T-cell (primary cell): ENCODE data around the gene PRSS53. TPM values are rescaled to one million over a fixed set of nuclear protein-coding genes. Genes with fewer than 3 reads are reported as not detected.
A peak's percentile ranks its signal among the peaks of the same experiment; 100 is the strongest.

Experiments
- ATAC-seq, 4 experiments: fragments of 200-7000 bp in 3 of 4; fragments of 150-1000 bp in 1 of 4; cut with Tn5 transposase; replicated peaks in 1 of 4; 1 replicate in 3 of 4; 2 replicates in 1 of 4; pipeline ENCODE4 v1.10.0; 2021; ENCODE audit warnings: moderate library complexity in 3 of 4, mild to moderate bottlenecking in 2 of 4, moderate number of reproducible peaks in 1 of 4
- CTCF ChIA-PET, 2 donors: fragments of 300-600 bp; sonication (Branson Sonifier 250); formaldehyde crosslinking; loops; one replicate each; lab custom pipeline; 2022; ENCODE audit warnings: antibody characterized with exemption in 2 of 2; lab: Charles Lee
- POLR2A ChIA-PET, 2 donors: fragments of 300-600 bp; sonication (Branson Sonifier 250); formaldehyde crosslinking; loops; one replicate each; lab custom pipeline; 2022; ENCODE audit warnings: antibody characterized with exemption in 2 of 2; lab: Charles Lee
- DNase-seq, 35 experiments: peaks; one replicate each; pipeline versions ENCODE4 v3.0.0 to v3.0.0-alpha.2; 2013 to 2023
- H3K27ac ChIP-seq: one replicate; pipeline ENCODE4 v1.5.1; 2013; ENCODE audit warnings: low read length
- H3K27me3 ChIP-seq, 2 experiments: replicated peaks in 1 of 2; 1 replicate in 1 of 2; 2 replicates in 1 of 2; pipeline versions ENCODE4 v1.6.1 to v1.7.0; 2013; ENCODE audit warnings: low read length in 1 of 2, mixed read lengths in 1 of 2; ENCODE audit not compliant: control insufficient read depth in 2 of 2, insufficient read depth in 2 of 2; ENCODE audit errors: extremely low read depth in 1 of 2
- H3K36me3 ChIP-seq, 2 donors: 1 replicate in 1 of 2; 2 replicates in 1 of 2; pipeline versions ENCODE4 v1.6.1 to v1.7.0; 2013; ENCODE audit warnings: low read length in 1 of 2; ENCODE audit not compliant: control insufficient read depth in 2 of 2, insufficient read depth in 1 of 2; ENCODE audit errors: extremely low read depth in 1 of 2
- H3K4me1 ChIP-seq, 2 experiments: 1 replicate in 1 of 2; 2 replicates in 1 of 2; pipeline versions ENCODE4 v1.6.1 to v1.7.0; 2013; ENCODE audit warnings: low read length in 2 of 2, mixed read lengths in 1 of 2; ENCODE audit not compliant: insufficient read depth in 2 of 2, control insufficient read depth in 1 of 2; ENCODE audit errors: extremely low read depth in 1 of 2
- H3K4me3 ChIP-seq, 2 donors: 1 replicate in 1 of 2; 2 replicates in 1 of 2; pipeline versions ENCODE4 v1.5.1 to v1.7.0; 2013; ENCODE audit warnings: mild to moderate bottlenecking in 2 of 2, low read length in 1 of 2, moderate library complexity in 1 of 2; ENCODE audit not compliant: control insufficient read depth in 1 of 2; ENCODE audit errors: extremely low read depth in 1 of 2
- H3K9me3 ChIP-seq: 2 replicates; pipeline ENCODE4 v1.7.0; 2013
- H3K27ac Mint-ChIP-seq, 2 donors: one replicate each; pipeline ENCODE4 v1.8.0; 2020 to 2021; ENCODE audit warnings: mild to moderate bottlenecking in 2 of 2, mixed read lengths in 2 of 2
- H3K27me3 Mint-ChIP-seq, 2 donors: one replicate each; pipeline ENCODE4 v1.8.0; 2021 to 2022; ENCODE audit warnings: mixed read lengths in 2 of 2
- H3K36me3 Mint-ChIP-seq: one replicate; pipeline ENCODE4 v1.8.0; 2021; ENCODE audit warnings: mixed read lengths
- H3K4me1 Mint-ChIP-seq, 3 donors: one replicate each; pipeline ENCODE4 v1.8.0; 2020 to 2022; ENCODE audit warnings: mixed read lengths in 3 of 3, mild to moderate bottlenecking in 1 of 3
- H3K4me3 Mint-ChIP-seq, 3 donors: one replicate each; pipeline ENCODE4 v1.8.0; 2020 to 2022; ENCODE audit warnings: mild to moderate bottlenecking in 3 of 3, mixed read lengths in 3 of 3, moderate library complexity in 3 of 3
- H3K9me3 Mint-ChIP-seq, 3 donors: one replicate each; pipeline ENCODE4 v1.8.0; 2020 to 2022; ENCODE audit warnings: mixed read lengths in 3 of 3
- WGBS: methylation state at CpG from one replicate; pipeline ENCODE4 v1.1.5; 2013; ENCODE audit warnings: missing lambda C conversion rate; ENCODE audit not compliant: insufficient coverage; 5-methylcytosine and 5-hydroxymethylcytosine counted together
- total RNA-seq, 35 experiments: library from RNA in 6 of 35; stranded (reverse) in 6 of 35; fragments of 120-200 nt in 1 of 35; gene quantifications; one replicate each; pipeline versions ENCODE4 v1.2.1 to v1.2.4 and lab custom pipeline; 2013 to 2026

The PRSS53 gene
- total RNA-seq, 5 donors from 2014 or later (not counting 1 experiment from before 2014, with no cell fraction given), result 4.5 to 15.3 (median 13.1) TPM

- Histone ChIP-seq H3K4me1 (peaks cover 0 to 39% of the 10 kb centered on the region in 2 experiments), H3K27ac (no peak overlapping the region), H3K36me3 (peaks cover 30 to 75% of the 10 kb centered on the region in 2 donors), H3K9me3 (no peaks in the 10 kb centered on the region), H3K27me3 (no peaks in the 10 kb centered on the region), H3K4me3 (no peak overlapping the region)
- Mint-ChIP-seq H3K9me3 (no peaks in the 10 kb centered on the region), H3K27ac (peak overlapping the region; percentile 21 to 31), H3K27me3 (no peaks in the 10 kb centered on the region), H3K4me1 (peaks cover 20 to 33% (median 30%) of the 10 kb centered on the region in 3 donors), H3K36me3 (peaks cover 32% of the 10 kb centered on the region), H3K4me3 (no peak overlapping the region)
- no peak for ATAC-seq
- WGBS, result 93% methylated on average over 19 of the region's 26 CpGs
- ChIA-PET POLR2A (no interaction called here), CTCF (no interaction called here)
- no peak for DNase-seq
These were observed 7.1 kb downstream of the PRSS53 start for GRCh38 chr16:31081428-31082351.

GRCh38 chr16:31080756-31081419 is 7.9 kb downstream of the PRSS53 start:
- Mint-ChIP-seq H3K9me3 (no peaks in the 10 kb centered on the region), H3K27me3 (no peaks in the 10 kb centered on the region), H3K36me3 (peaks cover 30% of the 10 kb centered on the region), H3K4me3 (no peak overlapping the region), H3K4me1 (peaks cover 26 to 35% (median 33%) of the 10 kb centered on the region in 3 donors), H3K27ac (no peak overlapping the region)
- no peak for ATAC-seq
- Histone ChIP-seq H3K4me1 (peaks cover 0 to 39% of the 10 kb centered on the region in 2 experiments), H3K9me3 (no peaks in the 10 kb centered on the region), H3K4me3 (no peak overlapping the region), H3K27me3 (no peaks in the 10 kb centered on the region), H3K27ac (no peak overlapping the region), H3K36me3 (peaks cover 37 to 81% of the 10 kb centered on the region in 2 donors)
- WGBS, result 96% methylated on average over 11 of the region's 13 CpGs
- CTCF ChIA-PET, result no interaction called here
- DNase-seq, result no peak
- POLR2A ChIA-PET, result no interaction called here

- Mint-ChIP-seq H3K36me3 (peaks cover 30% of the 10 kb centered on the region), H3K4me1 (peaks cover 31 to 43% (median 32%) of the 10 kb centered on the region in 3 donors), H3K27ac (no peak overlapping the region), H3K4me3 (no peak overlapping the region), H3K27me3 (no peaks in the 10 kb centered on the region), H3K9me3 (no peaks in the 10 kb centered on the region)
- DNase-seq, result no peak
- Histone ChIP-seq H3K36me3 (peaks cover 37 to 77% of the 10 kb centered on the region in 2 donors), H3K27me3 (no peaks in the 10 kb centered on the region), H3K4me1 (peaks cover 0 to 44% of the 10 kb centered on the region in 2 experiments), H3K4me3 (no peak overlapping the region), H3K9me3 (no peaks in the 10 kb centered on the region), H3K27ac (no peak overlapping the region)
- ChIA-PET POLR2A (no interaction called here), CTCF (no interaction called here)
- ATAC-seq, result no peak
- WGBS, result 97% methylated on average over 40 of the region's 40 CpGs
These were observed 8.6 kb downstream of the PRSS53 start for GRCh38 chr16:31080035-31080629.

GRCh38 chr16:31079342-31079944 is 9.3 kb downstream of the PRSS53 start:
- H3K27ac Mint-ChIP-seq, result no peak overlapping the region
- CTCF ChIA-PET, result no interaction called here
- WGBS, result 86% methylated on average over 13 of the region's 13 CpGs

GRCh38 chr16:31078597-31079341 is 10.0 kb downstream of the PRSS53 start:
- CTCF ChIA-PET, result no interaction called here
- no peak for ATAC-seq

More at GRCh38 chr16:31079342-31079944, 9.3 kb downstream of the PRSS53 start:
- ATAC-seq (no peak), DNase-seq (no peak)
- H3K36me3 Mint-ChIP-seq, result peaks cover 30% of the 10 kb centered on the region
- H3K4me1 Mint-ChIP-seq, result peaks cover 38 to 50% (median 39%) of the 10 kb centered on the region in 3 donors
- H3K4me3 Mint-ChIP-seq, result no peak overlapping the region
- POLR2A ChIA-PET, result no interaction called here
- Histone ChIP-seq H3K27ac (no peak overlapping the region), H3K4me1 (peaks cover 4 to 49% of the 10 kb centered on the region in 2 experiments), H3K27me3 (no peaks in the 10 kb centered on the region), H3K36me3 (peaks cover 33 to 72% of the 10 kb centered on the region in 2 donors), H3K9me3 (no peaks in the 10 kb centered on the region), H3K4me3 (no peak overlapping the region)
- no peaks in the 10 kb centered on the region for H3K9me3 Mint-ChIP-seq
- no peaks in the 10 kb centered on the region for H3K27me3 Mint-ChIP-seq

More at GRCh38 chr16:31078597-31079341, 10.0 kb downstream of the PRSS53 start:
- 96% methylated on average over 12 of the region's 15 CpGs for WGBS
- no peaks in the 10 kb centered on the region for H3K27me3 Mint-ChIP-seq
- peaks cover 39 to 50% (median 40%) of the 10 kb centered on the region in 3 donors for H3K4me1 Mint-ChIP-seq
- no peaks in the 10 kb centered on the region for H3K9me3 Mint-ChIP-seq
- Histone ChIP-seq H3K9me3 (no peaks in the 10 kb centered on the region), H3K27me3 (no peaks in the 10 kb centered on the region), H3K4me1 (peaks cover 4 to 49% of the 10 kb centered on the region in 2 experiments), H3K36me3 (peaks cover 30 to 66% of the 10 kb centered on the region in 2 donors), H3K4me3 (no peak overlapping the region), H3K27ac (no peak overlapping the region)
- DNase-seq, result no peak
- H3K4me3 Mint-ChIP-seq, result no peak overlapping the region
- POLR2A ChIA-PET, result no interaction called here
- peaks cover 30% of the 10 kb centered on the region for H3K36me3 Mint-ChIP-seq
- no peak overlapping the region for H3K27ac Mint-ChIP-seq
